Stomach (tissue), 4 donors: ENCODE measurements around the gene ARL15.

ENCODE experiments used
- POLR2A ChIP-seq, 4 donors: fragments of 450-650 bp; IDR thresholded peaks; one replicate each; pipeline ENCODE4 v1.6.1; 2016; ENCODE audit warnings: antibody characterized with exemption in 4 of 4, control low read depth in 2 of 4, mild to moderate bottlenecking in 1 of 4, moderate library complexity in 1 of 4
- TF ChIP-seq, protein P1 (sequence below), 7 experiments: fragments of 450-650 bp in 4 of 7; fragments of 200-600 bp in 3 of 7; sonication (generic) in 3 of 7; IDR thresholded peaks; one replicate each; pipeline ENCODE4 v1.5.1; 2016 to 2019; ENCODE audit warnings: antibody characterized with exemption in 7 of 7, control low read depth in 2 of 7, mild to moderate bottlenecking in 1 of 7

- TF ChIP-seq, protein P1, sequence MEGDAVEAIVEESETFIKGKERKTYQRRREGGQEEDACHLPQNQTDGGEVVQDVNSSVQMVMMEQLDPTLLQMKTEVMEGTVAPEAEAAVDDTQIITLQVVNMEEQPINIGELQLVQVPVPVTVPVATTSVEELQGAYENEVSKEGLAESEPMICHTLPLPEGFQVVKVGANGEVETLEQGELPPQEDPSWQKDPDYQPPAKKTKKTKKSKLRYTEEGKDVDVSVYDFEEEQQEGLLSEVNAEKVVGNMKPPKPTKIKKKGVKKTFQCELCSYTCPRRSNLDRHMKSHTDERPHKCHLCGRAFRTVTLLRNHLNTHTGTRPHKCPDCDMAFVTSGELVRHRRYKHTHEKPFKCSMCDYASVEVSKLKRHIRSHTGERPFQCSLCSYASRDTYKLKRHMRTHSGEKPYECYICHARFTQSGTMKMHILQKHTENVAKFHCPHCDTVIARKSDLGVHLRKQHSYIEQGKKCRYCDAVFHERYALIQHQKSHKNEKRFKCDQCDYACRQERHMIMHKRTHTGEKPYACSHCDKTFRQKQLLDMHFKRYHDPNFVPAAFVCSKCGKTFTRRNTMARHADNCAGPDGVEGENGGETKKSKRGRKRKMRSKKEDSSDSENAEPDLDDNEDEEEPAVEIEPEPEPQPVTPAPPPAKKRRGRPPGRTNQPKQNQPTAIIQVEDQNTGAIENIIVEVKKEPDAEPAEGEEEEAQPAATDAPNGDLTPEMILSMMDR (IDR thresholded peaks at IDR 0.05) = no peak
- no peak for TF ChIP-seq POLR2A (IDR thresholded peaks at IDR 0.05)
Observed at GRCh38 chr5:53908757-53909156, 401.6 kb downstream of the ARL15 start.
